HepG2 (cell line): Measurements from ENCODE around the gene PCGF2. TPM values are rescaled to one million over a fixed set of nuclear protein-coding genes. Genes with fewer than 3 reads are reported as not detected.

ENCODE experiments used
- CCDC6 ChIP-seq: sonication (generic); formaldehyde crosslinking; IDR thresholded peaks from 2 replicates; pipeline ENCODE4 v1.8.1; 2022; ENCODE audit warnings: mild to moderate bottlenecking, missing genetic modification reagents, moderate library complexity
- ESRRA ChIP-seq: sonication (generic); formaldehyde crosslinking; IDR thresholded peaks from 2 replicates; pipeline ENCODE4 v1.5.1; 2020; ENCODE audit warnings: mild to moderate bottlenecking, low read depth, missing genetic modification reagents
- HNF1A ChIP-seq, 2 experiments: sonication (generic) in 1 of 2; formaldehyde crosslinking in 1 of 2; IDR thresholded peaks; 2 replicates each; pipeline versions ENCODE4 v1.4.0 to v1.6.1; 2016 to 2020; ENCODE audit warnings: borderline replicate concordance in 1 of 2, low read depth in 1 of 2, mild to moderate bottlenecking in 1 of 2, missing genetic modification reagents in 1 of 2
- MYPOP ChIP-seq: sonication (generic); formaldehyde crosslinking; IDR thresholded peaks from 2 replicates; pipeline ENCODE4 v1.8.1; 2023; ENCODE audit warnings: mild to moderate bottlenecking, moderate library complexity, missing genetic modification reagents
- NFATC3 ChIP-seq: sonication (generic); formaldehyde crosslinking; IDR thresholded peaks from 2 replicates; pipeline ENCODE4 v1.5.1; 2020; ENCODE audit warnings: mild to moderate bottlenecking, missing genetic modification reagents
- NKX3-1 ChIP-seq: sonication (generic); formaldehyde crosslinking; IDR thresholded peaks from 2 replicates; pipeline ENCODE4 v1.5.0; 2020; ENCODE audit warnings: missing genetic modification reagents
- POGZ ChIP-seq: sonication (generic); formaldehyde crosslinking; IDR thresholded peaks from 2 replicates; pipeline ENCODE4 v1.4.0; 2020; ENCODE audit warnings: mild to moderate bottlenecking, missing genetic modification reagents
- SATB2 ChIP-seq: sonication (generic); formaldehyde crosslinking; IDR thresholded peaks from 2 replicates; pipeline ENCODE4 v1.5.0; 2020; ENCODE audit warnings: missing genetic modification reagents
- STAG1 ChIP-seq: sonication (generic); formaldehyde crosslinking; IDR thresholded peaks from 2 replicates; pipeline ENCODE4 v1.4.0; 2020; ENCODE audit warnings: missing genetic modification reagents
- ZFP1 ChIP-seq: IDR thresholded peaks from 2 replicates; pipeline ENCODE4 v1.6.1; 2016
- ZNF512B ChIP-seq: sonication (generic); formaldehyde crosslinking; IDR thresholded peaks from 2 replicates; pipeline ENCODE4 v1.5.1; 2020; ENCODE audit warnings: missing genetic modification reagents, mild to moderate bottlenecking, borderline replicate concordance
- ZNF75D ChIP-seq: sonication (generic); formaldehyde crosslinking; IDR thresholded peaks from 2 replicates; pipeline ENCODE4 v1.8.1; 2023; ENCODE audit warnings: missing genetic modification reagents, mild to moderate bottlenecking, borderline replicate concordance
- ZNF792 ChIP-seq: IDR thresholded peaks from 2 replicates; pipeline ENCODE4 v1.6.1; 2016
- polyA plus RNA-seq, 8 experiments: library from polyadenylated mRNA; depleted of rRNA in 3 of 8; stranded (reverse) in 7 of 8; unstranded in 1 of 8; fragments of >200 nt; fragmentation: Illumina TruSeq in 4 of 8; extraction: Trizol in 4 of 8; gene quantifications; 2 replicates each; pipeline versions ENCODE4 v1.2.1 to v1.2.3, GENCODE V29; 2011 to 2016; ENCODE audit warnings: low read depth in 4 of 8, missing spikeins in 1 of 8, mixed read lengths in 1 of 8; ENCODE audit not compliant: insufficient read depth in 1 of 8
- total RNA-seq, 5 experiments: library from RNA; depleted of rRNA; stranded (reverse); fragments of >200 nt; fragmentation: Illumina TruSeq; extraction: Trizol; gene quantifications; 2 replicates each; pipeline ENCODE4 v1.2.3, GENCODE V29; 2016; ENCODE audit warnings: low read depth in 1 of 5
- TF ChIP-seq, protein P1 (sequence below): IDR thresholded peaks from 2 replicates; pipeline ENCODE4 v1.6.1; 2016; ENCODE audit warnings: low read depth

Gene PCGF2
- total and polyA plus RNA-seq, 2 of the 13 experiments (the other 11 are each of a cell fraction or from before 2014, with no cell fraction given), result 11.6 to 29.4 TPM

GRCh38 chr17:38704606-38705522 is 43.3 kb downstream of the PCGF2 start, which contains the start of gene MLLT6 (continued):
- TF ChIP-seq HNF1A (IDR thresholded peaks at IDR 0.05; ENCODE audit: low read depth) (no peak), HNF1A (CRISPR knock-in tag; IDR thresholded peaks at IDR 0.05; ENCODE audit: borderline replicate concordance) (no peak), ZNF75D (CRISPR knock-in tag) (no peak), NFATC3 (CRISPR knock-in tag) (no peak), CCDC6 (CRISPR knock-in tag) (0 out of 2 replicates have a peak, but pooled peaks have one; percentile 11), ESRRA (CRISPR knock-in tag) (no peak), ZNF792 (CRISPR knock-in tag) (no peak), STAG1 (CRISPR knock-in tag) (no peak), MYPOP (CRISPR knock-in tag) (no peak), NKX3-1 (CRISPR knock-in tag) (peak; percentile 63; the same call in 1 of the 2 replicates), ZNF512B (CRISPR knock-in tag) (no peak), POGZ (CRISPR knock-in tag) (no peak), SATB2 (CRISPR knock-in tag) (peak; percentile 78; the same call in 1 of the 2 replicates), ZFP1 (CRISPR knock-in tag) (no peak)
- TF ChIP-seq, protein P1, sequence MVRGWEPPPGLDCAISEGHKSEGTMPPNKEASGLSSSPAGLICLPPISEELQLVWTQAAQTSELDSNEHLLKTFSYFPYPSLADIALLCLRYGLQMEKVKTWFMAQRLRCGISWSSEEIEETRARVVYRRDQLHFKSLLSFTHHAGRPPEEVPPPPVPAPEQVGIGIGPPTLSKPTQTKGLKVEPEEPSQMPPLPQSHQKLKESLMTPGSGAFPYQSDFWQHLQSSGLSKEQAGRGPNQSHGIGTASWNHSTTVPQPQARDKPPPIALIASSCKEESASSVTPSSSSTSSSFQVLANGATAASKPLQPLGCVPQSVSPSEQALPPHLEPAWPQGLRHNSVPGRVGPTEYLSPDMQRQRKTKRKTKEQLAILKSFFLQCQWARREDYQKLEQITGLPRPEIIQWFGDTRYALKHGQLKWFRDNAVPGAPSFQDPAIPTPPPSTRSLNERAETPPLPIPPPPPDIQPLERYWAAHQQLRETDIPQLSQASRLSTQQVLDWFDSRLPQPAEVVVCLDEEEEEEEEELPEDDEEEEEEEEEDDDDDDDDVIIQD, result no peak
